ENCODE measurements around the gene RFX7.
"Not testable (repeated sequence)": the region's sequence is repeated elsewhere in the genome, so short reads cannot be mapped to it uniquely, and the experiment has no call there.

RFX7 gene

DNA sequence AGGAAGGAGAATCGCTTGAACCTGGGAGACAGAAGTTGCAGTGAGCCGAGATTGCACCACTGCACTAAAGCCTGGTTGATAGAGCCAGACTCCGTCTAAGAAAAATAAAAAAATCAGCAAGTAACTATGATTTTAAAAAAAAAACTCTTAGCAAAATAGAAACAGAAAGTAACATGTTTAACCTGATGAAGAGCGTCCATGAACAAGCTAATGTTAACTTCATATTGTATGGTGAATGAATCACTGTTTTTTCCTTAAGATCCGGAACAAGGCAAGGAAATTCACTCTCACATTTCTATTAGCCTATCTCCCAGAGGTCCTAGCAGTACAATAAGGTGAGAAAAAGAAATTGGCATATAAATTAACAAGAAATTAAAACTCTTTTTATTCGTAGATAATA is 69.0 kb downstream of the RFX7 start:
- ChIA-PET POLR2A (no interaction called here), CTCF (interaction anchor here (1.1 kb wide), 1 partner anchor 8 kb away, joined by 3 read pairs; no protein-coding TSS in a partner anchor)
- TF ChIP-seq, protein P1, sequence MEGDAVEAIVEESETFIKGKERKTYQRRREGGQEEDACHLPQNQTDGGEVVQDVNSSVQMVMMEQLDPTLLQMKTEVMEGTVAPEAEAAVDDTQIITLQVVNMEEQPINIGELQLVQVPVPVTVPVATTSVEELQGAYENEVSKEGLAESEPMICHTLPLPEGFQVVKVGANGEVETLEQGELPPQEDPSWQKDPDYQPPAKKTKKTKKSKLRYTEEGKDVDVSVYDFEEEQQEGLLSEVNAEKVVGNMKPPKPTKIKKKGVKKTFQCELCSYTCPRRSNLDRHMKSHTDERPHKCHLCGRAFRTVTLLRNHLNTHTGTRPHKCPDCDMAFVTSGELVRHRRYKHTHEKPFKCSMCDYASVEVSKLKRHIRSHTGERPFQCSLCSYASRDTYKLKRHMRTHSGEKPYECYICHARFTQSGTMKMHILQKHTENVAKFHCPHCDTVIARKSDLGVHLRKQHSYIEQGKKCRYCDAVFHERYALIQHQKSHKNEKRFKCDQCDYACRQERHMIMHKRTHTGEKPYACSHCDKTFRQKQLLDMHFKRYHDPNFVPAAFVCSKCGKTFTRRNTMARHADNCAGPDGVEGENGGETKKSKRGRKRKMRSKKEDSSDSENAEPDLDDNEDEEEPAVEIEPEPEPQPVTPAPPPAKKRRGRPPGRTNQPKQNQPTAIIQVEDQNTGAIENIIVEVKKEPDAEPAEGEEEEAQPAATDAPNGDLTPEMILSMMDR (IDR thresholded peaks at IDR 0.05; ENCODE audit: control extremely low read depth, extremely low read depth, low read depth, missing control alignments), result no peak
- DNase-seq (ENCODE audit: extremely low spot score), result no peak

DNA sequence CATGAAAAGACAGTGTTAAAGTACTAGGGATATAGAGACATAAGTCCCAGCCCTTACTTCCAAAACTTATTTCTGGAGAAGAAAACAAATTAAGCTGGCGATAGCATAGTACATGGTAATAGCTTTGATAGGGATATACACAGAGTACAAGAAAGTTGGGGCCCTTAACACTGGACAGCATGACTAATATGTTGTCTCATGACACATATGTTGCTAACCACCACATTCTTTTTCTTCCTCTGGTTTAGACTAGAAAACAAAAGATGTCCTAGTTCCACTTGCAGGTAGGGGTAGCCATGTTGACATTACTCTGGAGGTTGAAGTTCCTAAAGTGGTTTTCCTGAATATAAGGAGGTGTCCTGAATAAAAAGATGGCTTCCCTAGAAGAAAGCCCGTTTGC is 75.3 kb downstream of the RFX7 start:
- TF ChIP-seq, protein P1 (IDR thresholded peaks at IDR 0.05; ENCODE audit: control extremely low read depth, extremely low read depth, low read depth, missing control alignments), result no peak
- CTCF ChIA-PET, result interaction anchor here (1.3 kb wide), 1 partner anchor 15 kb away, joined by 3 read pairs; no protein-coding TSS in a partner anchor
- POLR2A ChIA-PET, result no interaction called here
- DNase-seq (ENCODE audit: extremely low spot score), result no peak

DNA sequence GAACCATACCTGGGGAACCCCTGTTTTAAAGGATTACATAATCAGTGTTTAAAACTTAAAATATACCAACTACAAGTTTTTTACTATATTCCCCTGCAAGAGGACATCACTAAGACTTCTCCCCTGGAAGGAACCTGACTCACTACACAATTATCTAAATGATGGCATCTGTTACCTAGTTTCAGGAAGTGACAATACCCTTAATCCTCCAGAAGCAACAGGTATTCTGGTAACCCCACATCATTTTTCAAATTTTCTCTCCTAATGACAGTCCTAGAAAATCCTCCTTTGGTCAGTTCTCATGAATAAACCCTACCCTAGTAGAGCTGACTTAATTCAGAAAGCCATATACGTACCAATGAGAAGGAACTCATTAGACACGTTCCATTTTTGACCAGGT is 78.4 kb downstream of the RFX7 start:
- ChIA-PET POLR2A (no interaction called here), CTCF (interaction anchor here (1.1 kb wide), 1 partner anchor 17 kb away, joined by 3 read pairs; no protein-coding TSS in a partner anchor)
- DNase-seq (ENCODE audit: extremely low spot score), result no peak
- TF ChIP-seq, protein P1 (IDR thresholded peaks at IDR 0.05; ENCODE audit: control extremely low read depth, extremely low read depth, low read depth, missing control alignments), result no peak

DNA sequence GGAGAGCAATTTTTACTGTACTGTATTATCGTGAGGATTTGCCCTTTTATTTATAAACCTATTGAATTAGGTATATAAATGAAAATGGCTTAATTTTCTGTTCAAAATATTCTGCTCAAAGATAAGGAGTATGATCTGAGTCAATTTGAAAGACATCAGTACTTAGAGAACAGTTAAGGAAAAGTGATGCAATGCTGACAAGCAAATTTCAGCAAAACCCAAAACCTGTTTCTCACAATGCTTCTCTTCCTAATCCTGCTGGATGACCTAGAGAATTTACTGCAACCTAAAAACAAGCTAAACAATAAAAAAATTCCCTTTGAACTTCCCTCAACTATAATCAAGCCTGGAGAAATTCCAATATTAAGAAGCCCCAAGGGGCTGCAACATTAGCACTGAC is 82.7 kb downstream of the RFX7 start:
- TF ChIP-seq, protein P1 (IDR thresholded peaks at IDR 0.05; ENCODE audit: control extremely low read depth, extremely low read depth, low read depth, missing control alignments), result no peak
- no peak for DNase-seq (ENCODE audit: extremely low spot score)
- CTCF ChIA-PET, result interaction anchor here (1.0 kb wide), 1 partner anchor 11 kb away, joined by 4 read pairs; no protein-coding TSS in a partner anchor
- POLR2A ChIA-PET, result no interaction called here

DNA sequence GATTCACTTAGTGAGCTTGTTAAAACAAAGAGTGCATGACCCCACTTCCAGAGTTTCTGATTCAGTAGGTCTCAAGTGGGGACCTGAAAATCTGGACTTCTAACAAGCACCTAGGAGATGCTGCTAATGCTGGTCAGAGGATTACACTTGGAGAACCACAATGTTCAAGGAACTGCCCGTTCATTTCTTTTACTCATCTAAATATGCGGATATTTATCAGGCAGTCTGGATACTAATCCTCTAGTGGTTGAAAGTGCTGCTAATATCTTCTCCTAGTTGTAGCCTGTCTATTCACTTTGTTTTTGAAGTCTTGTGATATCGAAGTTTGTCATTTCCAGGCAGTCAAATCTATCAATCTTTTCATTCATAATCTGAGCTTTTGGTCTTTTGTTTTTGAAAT is 86.8 kb downstream of the RFX7 start:
- TF ChIP-seq, protein P1 (IDR thresholded peaks at IDR 0.05; ENCODE audit: control extremely low read depth, extremely low read depth, low read depth, missing control alignments), result no peak
- ChIA-PET CTCF (interaction anchor here (1.4 to 1.6 kb wide), 2 partner anchors 11 to 25 kb away, joined by 4 to 5 read pairs; no protein-coding TSS in a partner anchor), POLR2A (no interaction called here)
- no peak for DNase-seq (ENCODE audit: extremely low spot score)

DNA sequence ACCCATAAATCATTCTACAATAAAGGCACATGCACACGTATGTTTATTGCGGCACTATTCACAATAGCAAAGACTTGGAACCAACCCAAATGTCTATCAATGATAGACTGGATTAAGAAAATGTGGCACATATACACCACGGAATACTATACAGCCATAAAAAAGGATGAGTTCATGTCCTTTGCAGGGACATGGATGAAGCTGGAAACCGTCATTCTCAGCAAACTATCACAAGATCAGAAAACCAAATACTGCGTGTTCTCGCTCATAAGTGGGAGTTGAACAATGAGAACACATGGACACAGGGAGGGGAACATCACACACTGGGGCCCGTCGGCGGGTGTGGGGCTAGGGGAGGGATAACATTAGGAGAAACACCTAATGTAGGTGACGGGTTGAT is 88.4 kb downstream of the RFX7 start:
- CTCF ChIA-PET; DNase-seq (ENCODE audit: extremely low spot score); POLR2A ChIA-PET: not testable (repeated sequence)

DNA sequence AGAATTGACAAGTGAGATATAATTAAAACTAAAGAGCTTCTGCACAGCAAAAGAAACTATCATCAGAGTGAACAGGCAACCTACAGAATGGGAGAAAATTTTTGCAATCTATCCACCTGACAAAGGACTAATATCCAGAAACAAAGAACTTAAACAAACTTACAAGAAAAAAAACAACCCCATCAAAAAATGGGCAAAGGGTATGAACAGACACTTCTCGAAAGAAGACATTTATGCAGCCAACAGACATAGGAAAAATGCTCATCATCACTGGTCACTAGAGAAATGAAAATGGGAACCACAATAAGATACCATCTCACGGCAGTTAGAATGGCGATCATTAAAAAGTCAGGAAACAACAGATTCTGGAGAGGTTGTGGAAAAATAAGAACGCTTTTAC is 88.9 kb downstream of the RFX7 start:
- POLR2A ChIA-PET; DNase-seq (ENCODE audit: extremely low spot score); CTCF ChIA-PET: not testable (repeated sequence)

DNA sequence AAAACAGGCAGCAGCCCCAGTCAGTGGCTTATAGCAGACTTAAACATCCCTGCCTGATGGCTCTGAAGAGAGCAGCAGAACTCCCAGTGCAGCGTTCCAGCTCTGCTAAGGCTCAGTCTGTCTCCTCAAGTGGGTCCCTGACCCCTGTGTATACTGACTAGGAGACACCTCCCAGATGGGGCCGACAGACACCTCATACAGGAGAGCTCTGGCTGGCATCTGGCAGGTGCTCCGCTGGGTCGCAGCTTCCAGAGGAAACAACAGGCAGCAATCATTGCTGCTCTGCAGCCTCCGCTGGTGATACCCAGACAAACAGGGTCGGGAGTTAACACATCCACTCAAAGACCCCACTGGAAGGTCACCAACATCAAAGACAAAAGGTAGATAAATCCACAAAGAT is 93.5 kb downstream of the RFX7 start:
- TF ChIP-seq, protein P1 (IDR thresholded peaks at IDR 0.05; ENCODE audit: control extremely low read depth, extremely low read depth, low read depth, missing control alignments), result no peak
- POLR2A ChIA-PET, result no interaction called here
- CTCF ChIA-PET, result interaction anchor here (1.5 kb wide), 1 partner anchor 11 kb away, joined by 4 read pairs; no protein-coding TSS in a partner anchor
- no peak for DNase-seq (ENCODE audit: extremely low spot score)
